ENCODE measurements around the gene SYT2.
"Not testable (repeated sequence)": the region's sequence is repeated elsewhere in the genome, so short reads cannot be mapped to it uniquely, and the experiment has no call there.

The SYT2 gene

GRCh38 chr1:202710070-202711045 is at the start of gene SYT2:
Gene SYT2 (minus strand): TSS chr1:202710454. CDS start chr1:202605772, 104,682 bp downstream.
- DNase-seq: no peak

GRCh38 chr1:202756391-202756790 is 46.1 kb upstream of the SYT2 start:
- no peak for DNase-seq

- DNase-seq: no peak
Measured at GRCh38 chr1:202754293-202754692, 44.0 kb upstream of the SYT2 start.

- DNase-seq: no peak
Measured at GRCh38 chr1:202752774-202753173, 42.5 kb upstream of the SYT2 start.

- no peak for DNase-seq
Measured at GRCh38 chr1:202750761-202751160, 40.5 kb upstream of the SYT2 start.

- no peak for DNase-seq
Measured at GRCh38 chr1:202750024-202750423, 39.8 kb upstream of the SYT2 start.

GRCh38 chr1:202745323-202745888 is 35.2 kb upstream of the SYT2 start:
- no peak for DNase-seq

- DNase-seq: not testable (repeated sequence)
Measured at GRCh38 chr1:202744770-202745169, 34.5 kb upstream of the SYT2 start.

GRCh38 chr1:202742496-202742895 is 32.2 kb upstream of the SYT2 start:
- no peak for DNase-seq

- DNase-seq: no peak
Measured at GRCh38 chr1:202733251-202733650, 23.0 kb upstream of the SYT2 start.

GRCh38 chr1:202728951-202729350 is 18.7 kb upstream of the SYT2 start:
- DNase-seq: no peak

- no peak for DNase-seq
Measured at GRCh38 chr1:202725526-202725925, 15.3 kb upstream of the SYT2 start.

- DNase-seq: no peak
Measured at GRCh38 chr1:202723708-202724107, 13.5 kb upstream of the SYT2 start.

GRCh38 chr1:202723046-202723445 is 12.8 kb upstream of the SYT2 start:
- DNase-seq: not testable (repeated sequence)

- no peak for DNase-seq
Measured at GRCh38 chr1:202716654-202717053, 6.4 kb upstream of the SYT2 start.

GRCh38 chr1:202714202-202714601 is 3.9 kb upstream of the SYT2 start:
- DNase-seq: not testable (repeated sequence)

- DNase-seq: no peak
Measured at GRCh38 chr1:202713110-202713509, 2.9 kb upstream of the SYT2 start.

- no peak for DNase-seq
Measured at GRCh38 chr1:202711949-202712635, 1.8 kb upstream of the SYT2 start.

- no peak for DNase-seq
Measured at GRCh38 chr1:202709276-202710041, 795 bp downstream of the SYT2 start.

- no peak for DNase-seq
Measured at GRCh38 chr1:202708456-202709275, 1.6 kb downstream of the SYT2 start.

GRCh38 chr1:202706851-202707250 is 3.4 kb downstream of the SYT2 start:
- DNase-seq: no peak

- DNase-seq: no peak
Measured at GRCh38 chr1:202704601-202705000, 5.7 kb downstream of the SYT2 start.
